Stimulated activated CD8-positive, alpha-beta memory T cell treated with anti-CD3 and anti-CD28 coated beads, Interleukin-15, amount 100 ng/mL, for 4 hours (primary cell): Measurements from ENCODE around the gene OR7A5.
"Not testable (repeated sequence)": the region's sequence is repeated elsewhere in the genome, so short reads cannot be mapped to it uniquely, and the experiment has no call there.

Experiments
- DNase-seq, 2 donors: peaks; one replicate each; pipeline ENCODE4 v3.0.0-alpha.2; 2020; ENCODE audit warnings: low read depth in 2 of 2

The OR7A5 gene

GRCh38 chr19:14835011-14835410 lies at the start of gene OR7A5, which contains the start of gene OR7C1:
TSS of gene OR7A5 (minus strand) at chr19:14835185. CDS start at chr19:14828241, 6,944 bp downstream.
TSS of gene OR7C1 (minus strand) at chr19:14835185. CDS start at chr19:14800136, 35,049 bp downstream.
- DNase-seq, result no peak

DNA sequence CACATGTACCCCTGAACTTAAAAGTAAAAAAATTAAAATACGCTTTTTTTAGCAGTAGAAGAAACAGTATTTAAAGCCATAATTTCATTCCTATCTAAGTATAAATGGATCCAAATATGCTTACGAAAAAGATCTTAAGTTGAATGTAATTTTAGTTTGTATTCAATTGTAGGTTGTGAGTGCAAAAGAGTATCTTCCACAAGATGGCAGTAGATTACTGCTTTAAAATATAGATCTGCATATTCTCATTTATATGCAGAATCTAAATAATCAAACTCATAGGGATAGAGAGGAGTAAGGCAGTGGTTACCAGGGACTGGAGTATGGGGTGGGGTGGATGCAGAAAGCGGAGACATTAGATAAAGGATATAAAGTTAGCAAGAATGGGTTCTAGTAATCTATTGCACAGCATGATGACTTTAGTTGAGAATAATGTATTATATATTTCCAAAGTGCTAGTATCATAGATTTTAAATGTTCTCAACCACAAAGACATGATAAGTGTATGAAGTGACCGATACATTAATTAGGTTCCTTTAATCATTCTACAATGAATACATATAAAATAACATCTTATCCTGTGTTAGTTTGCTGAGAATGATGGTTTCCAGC lies 36.7 kb upstream of the OR7A5 start:
- no peak for DNase-seq

- no peak for DNase-seq
Observed at GRCh38 chr19:14868497-14868896, 33.5 kb upstream of the OR7A5 start.

DNA sequence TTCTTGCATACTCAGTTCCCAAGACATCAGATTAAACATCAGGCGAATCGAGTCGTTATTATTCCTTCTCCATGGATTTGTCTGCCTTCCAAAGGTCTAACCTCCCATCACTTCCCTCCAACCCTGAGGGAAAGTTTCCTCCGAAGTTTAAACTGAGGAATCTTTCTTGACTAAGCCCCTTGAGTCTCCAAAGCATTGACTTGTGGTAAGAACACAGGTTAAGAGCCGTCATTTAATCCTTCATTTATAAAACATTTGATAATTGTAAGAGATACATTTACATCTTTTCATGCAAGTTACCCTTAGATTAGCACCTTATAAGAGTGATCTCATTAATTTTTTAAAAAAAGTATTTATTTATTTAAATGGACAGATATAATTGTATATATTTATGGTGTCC lies 13.8 kb upstream of the OR7A5 start, which contains the start of gene OR7A10:
Gene OR7A10, minus strand, starts transcription at position 101 of the 400 bp plus-strand sequence. CDS start 7,045 bp downstream, outside the sequence.
- DNase-seq, result no peak

DNA sequence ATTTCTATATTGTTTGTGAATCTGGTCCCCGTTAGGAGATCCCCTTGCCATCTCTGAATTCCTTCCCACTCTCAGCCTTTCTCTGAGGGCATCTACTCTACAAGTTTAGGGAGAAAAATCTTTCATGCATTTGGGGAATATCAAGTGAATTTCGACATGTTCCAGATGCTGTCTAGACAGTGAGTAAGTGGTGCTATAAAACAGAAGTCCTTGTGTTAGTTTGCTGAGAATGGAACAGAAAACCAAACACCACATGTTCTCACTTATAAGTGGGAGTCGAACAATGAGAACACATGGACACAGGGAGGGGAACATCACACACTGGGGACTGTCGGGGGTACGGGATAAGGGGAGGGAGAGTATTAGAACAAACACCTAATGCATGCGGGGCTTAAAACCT lies 8.6 kb upstream of the OR7A5 start:
- DNase-seq, result no peak

DNA sequence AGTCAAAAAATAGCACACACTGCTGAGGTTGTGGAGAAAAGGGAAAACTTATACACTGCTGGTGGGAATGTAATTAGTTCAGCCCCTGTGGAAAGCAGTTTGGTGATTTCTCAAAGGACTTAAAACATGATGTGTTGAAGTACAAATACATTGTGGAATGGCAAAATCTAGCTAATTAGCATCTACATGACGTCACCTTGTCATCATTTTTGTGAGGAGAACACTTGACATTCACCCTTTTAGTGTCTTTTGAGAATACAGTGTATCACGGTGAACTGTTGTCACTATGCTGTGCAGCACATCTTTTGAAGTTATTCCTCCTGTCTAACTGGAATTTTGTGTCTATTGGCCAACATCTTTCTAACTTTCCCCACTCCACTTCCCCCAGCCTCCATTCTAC lies 8.2 kb upstream of the OR7A5 start:
- no peak for DNase-seq

GRCh38 chr19:14840206-14840605 lies 5.2 kb upstream of the OR7A5 start:
- no peak for DNase-seq

DNA sequence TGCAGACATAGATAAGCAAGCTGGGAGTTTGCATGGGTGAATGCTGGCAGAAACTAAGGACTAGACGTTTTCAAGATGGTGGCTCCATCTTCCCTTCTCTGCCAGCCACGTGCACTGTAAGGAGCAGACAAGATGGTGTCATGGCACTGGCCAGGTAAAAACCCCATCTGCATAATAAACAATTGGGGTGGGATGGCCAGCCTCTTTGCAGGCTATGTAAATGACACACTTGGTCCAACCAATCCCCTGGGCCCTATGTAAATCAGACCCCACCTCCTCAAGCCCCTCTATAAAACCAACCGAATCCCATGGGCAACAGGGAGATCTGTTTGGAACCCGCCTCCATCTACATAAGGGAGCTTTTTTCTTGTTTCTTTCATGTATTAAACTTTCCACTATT lies 2.4 kb upstream of the OR7A5 start:
- no peak for DNase-seq

- no peak for DNase-seq
Observed at GRCh38 chr19:14830702-14831101, 4.3 kb downstream of the OR7A5 start.

GRCh38 chr19:14826006-14826405 lies 9.0 kb downstream of the OR7A5 start:
- no peak for DNase-seq

- DNase-seq, result no peak
Observed at GRCh38 chr19:14821937-14822336, 13.0 kb downstream of the OR7A5 start.

GRCh38 chr19:14818588-14818987 lies 16.4 kb downstream of the OR7A5 start:
- no peak for DNase-seq

GRCh38 chr19:14817052-14817451 lies 17.9 kb downstream of the OR7A5 start:
- DNase-seq, result no peak

- no peak for DNase-seq
Observed at GRCh38 chr19:14814982-14815652, 19.9 kb downstream of the OR7A5 start.

GRCh38 chr19:14809272-14810057 lies 25.5 kb downstream of the OR7A5 start:
- no peak for DNase-seq

DNA sequence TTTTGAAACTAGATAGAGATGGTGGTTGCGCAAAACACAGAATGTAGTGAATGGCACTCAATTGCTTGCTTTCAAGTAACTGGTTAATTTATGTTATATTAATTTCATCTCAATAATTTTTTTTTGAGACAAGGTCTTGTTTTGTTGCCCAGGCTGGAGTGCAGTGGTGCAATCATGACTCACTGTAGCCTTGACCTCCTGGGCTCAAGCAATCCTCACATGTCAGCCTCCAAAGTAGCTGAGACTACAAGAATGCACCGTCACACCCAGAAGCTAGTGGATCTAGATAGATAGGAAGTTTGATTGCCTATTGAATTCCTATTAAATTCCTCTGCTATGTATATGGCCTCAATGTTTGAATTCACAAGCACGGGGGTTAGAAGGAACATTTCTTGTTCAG lies 30.2 kb downstream of the OR7A5 start:
- DNase-seq, result no peak

DNA sequence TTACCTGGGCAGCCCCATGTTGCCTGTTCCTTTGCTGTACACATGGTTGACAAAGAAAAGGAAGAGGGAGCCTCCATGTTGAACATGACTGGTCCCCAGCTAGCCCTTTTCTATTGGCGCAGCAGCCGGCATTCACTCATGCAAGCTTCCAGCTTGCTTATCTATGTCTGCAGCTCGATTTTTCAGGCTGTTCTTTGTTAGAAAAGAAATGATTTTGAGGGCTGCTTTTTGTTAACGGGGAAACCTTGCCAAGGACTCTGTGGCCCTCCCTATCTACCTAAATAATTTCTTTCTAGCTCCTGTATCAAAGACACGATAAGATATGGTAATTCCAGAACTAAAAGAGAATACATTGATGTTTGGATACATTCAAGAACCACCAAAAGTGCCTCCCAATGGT lies 36.2 kb downstream of the OR7A5 start:
- no peak for DNase-seq

DNA sequence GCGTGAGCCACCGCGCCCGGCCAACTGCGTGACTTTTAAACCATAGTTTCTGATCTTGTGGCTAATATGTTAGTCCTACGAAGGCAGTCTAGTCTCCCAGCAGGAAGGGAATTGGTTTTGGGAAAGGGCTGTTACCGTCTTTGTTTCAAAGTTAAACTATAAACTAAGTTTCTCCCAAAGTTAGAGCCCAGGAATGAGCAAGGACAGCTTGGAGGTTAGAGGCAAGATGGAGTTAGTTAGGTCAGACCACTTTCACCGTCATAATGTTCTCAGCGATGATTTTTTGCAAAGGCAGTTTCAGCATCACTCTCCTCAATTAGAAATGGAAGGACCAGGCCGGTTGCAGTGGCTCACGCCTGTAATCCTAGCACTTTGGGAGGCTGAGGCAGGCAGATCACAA lies 39.0 kb downstream of the OR7A5 start:
- no peak for DNase-seq

DNA sequence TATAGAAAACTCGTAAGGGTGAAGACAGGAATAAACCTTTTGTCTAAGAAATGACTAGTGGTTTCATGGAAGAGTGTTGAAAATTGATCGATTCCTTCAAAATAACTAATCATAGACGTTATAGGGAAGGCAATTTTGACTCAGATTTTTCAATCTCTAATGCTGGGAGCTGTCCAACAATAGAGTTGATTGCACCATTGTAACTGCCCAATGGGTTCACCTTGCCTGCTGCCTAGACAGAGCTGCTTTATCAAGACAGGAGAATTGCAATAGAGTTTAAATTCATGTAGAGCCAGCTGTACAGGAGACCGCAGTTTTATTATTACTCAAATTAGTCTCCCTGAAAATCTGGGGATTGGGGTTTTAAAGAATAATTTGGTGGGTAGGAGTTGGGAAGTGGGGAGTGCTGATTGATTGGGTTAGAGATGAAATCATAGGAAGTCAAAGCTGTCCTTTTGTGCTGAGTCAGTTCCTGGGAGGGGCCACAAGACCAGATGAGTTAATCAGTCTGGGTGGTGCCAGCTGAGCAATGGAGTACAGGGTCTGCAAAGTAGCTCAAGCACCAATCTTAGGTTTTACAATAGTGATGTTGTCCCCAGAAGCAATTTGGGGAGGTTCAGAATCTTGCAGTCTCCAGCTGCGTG lies 39.8 kb downstream of the OR7A5 start:
- no peak for DNase-seq

GRCh38 chr19:14792250-14792649 lies 42.7 kb downstream of the OR7A5 start:
- not testable (repeated sequence) for DNase-seq

- no peak for DNase-seq
Observed at GRCh38 chr19:14786421-14786851, 48.5 kb downstream of the OR7A5 start.
